Measurements from ENCODE around the gene TMEM258. TPM values are rescaled to one million over a fixed set of nuclear protein-coding genes. Genes with fewer than 3 reads are reported as not detected.
A peak's percentile ranks its signal among the peaks of the same experiment; 100 is the strongest.

Gene TMEM258
- 98.7 TPM for total RNA-seq

GRCh38 chr11:61792310-61793082 is at the start of gene TMEM258, which contains the start of gene FEN1:
TSS of gene TMEM258 (minus strand) at chr11:61792599. CDS start at chr11:61792558, 41 bp downstream.
TSS of gene FEN1 (plus strand) at chr11:61792911. CDS start at chr11:61795362, 2,451 bp downstream.
- DNase-seq (ENCODE audit: low spot score) = peak; percentile 91

DNA sequence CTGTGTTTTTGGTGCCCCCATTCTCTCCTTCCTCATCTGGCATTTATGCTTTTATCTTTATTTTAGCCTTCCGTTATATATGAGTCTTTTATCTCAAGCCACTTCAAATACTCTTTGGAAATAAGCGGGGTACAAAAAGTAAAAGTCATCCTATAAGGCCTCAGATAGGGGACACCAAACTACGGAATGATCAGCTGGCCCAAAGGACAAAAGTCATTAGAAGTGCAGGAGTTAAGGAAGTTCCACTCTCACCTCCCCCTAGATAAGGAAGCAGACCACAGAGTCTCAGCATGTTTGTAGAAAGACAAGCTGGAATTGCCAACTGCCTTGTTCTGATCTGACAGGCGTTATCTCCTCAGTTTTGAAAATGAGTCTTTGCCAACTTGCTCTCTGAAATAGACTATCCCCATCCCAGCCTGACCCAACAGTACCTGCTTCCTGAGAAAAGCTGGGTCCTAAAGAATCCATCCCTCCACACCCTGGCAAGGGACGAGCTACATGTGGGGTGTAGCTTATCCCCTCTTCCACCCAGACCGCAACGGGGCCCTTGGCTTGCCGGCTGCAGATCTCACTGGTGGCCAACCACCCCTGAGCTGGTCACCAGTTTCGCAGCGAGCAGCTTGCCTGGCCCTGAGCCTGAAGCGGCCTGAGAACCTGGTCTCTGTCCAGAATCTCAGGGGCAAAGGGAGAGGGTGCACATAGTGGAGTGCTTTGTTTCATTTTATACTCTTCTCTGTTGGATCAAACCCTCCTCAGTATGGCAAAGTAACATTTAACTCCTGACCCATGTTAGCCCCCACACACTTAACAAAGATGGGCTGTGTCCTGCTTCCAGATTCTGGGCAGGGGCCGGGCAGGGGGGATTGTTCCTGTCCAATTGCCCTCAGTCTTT is 49.5 kb upstream of the TMEM258 start:
- no peak for DNase-seq (ENCODE audit: low spot score)

DNA sequence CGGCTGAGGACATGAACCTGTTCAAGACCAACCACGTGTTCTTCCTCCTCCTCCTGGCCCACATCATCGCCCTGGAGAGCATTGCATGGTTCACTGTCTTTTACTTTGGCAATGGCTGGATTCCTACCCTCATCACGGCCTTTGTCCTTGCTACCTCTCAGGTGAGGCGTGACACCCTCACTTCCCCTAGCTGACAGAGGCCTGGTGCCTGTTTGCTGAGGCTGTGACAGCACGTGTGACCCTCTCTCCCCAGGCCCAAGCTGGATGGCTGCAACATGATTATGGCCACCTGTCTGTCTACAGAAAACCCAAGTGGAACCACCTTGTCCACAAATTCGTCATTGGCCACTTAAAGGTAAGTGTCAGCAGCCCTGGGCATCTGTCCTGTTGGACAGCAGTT is 48.0 kb upstream of the TMEM258 start:
- no peak for DNase-seq (ENCODE audit: low spot score)

GRCh38 chr11:61839742-61840141 is 47.3 kb upstream of the TMEM258 start:
- no peak for DNase-seq (ENCODE audit: low spot score)

DNA sequence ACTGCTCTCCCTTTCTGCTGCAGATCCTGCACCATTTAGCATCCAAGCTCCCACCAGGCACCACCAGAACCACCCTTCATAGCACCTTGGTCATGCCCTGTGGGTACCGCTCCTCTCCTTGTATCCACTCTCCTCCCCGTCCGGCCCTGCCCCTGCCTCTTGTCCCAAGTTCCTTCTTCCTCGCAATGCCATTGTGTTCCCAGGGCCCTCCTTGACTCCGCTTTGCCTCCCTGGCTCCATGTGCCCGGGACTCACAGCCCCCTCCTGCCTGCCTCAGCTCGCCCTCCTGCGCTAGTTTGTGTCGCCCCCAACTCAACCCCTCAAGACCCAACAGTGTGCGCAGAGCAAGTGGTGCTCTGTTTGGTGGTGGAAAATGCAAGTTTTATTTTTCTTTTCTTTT is 46.5 kb upstream of the TMEM258 start:
- DNase-seq (ENCODE audit: low spot score) = no peak

- no peak for DNase-seq (ENCODE audit: low spot score)
Observed at GRCh38 chr11:61838501-61838900, 46.1 kb upstream of the TMEM258 start.

DNA sequence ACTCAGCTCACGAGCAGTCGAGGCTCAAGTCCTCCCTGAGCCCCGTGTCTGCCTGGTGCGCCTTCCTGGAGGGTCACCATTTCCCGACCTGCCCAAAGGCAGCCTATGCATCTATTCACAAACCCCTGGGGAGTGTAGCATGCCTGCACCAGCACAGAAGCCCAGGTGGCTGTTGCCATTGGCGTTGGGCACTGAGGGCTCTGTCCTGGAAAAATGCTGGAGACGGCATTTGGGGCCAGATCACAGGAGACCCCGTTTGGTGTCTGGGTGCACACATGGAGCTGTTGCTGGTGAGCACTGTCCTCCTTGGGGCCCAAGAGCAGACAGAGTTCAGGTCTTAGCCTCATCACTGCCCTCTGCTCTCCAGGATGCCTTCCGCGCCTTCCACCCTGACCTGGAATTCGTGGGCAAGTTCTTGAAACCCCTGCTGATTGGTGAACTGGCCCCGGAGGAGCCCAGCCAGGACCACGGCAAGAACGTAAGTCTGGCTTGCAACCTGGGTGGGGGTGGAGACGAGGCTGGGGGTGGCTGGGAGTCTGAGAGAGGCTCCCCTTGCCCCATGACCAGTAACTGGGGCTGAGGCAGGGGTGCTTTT is 45.1 kb upstream of the TMEM258 start:
- DNase-seq (ENCODE audit: low spot score) = no peak

DNA sequence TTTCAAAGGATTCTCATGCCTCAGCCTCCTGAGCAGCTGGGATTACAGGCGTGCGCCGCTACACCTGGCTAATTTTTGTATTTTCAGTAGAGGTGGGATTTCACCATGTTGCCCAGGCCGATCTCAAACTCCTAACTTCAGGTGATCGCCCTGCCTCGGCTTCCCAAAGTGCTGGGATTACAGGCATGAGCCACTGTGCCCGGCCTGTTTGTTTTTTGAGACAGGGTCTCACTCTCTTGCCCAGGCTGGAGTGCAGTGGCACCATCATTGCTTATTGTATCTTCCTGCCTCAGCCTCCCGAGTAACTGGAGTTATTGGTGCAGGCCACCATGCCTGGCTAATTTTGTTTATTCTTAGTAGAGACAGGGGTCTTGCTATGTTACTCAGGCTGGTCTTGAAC is 43.8 kb upstream of the TMEM258 start:
- DNase-seq (ENCODE audit: low spot score) = no peak

GRCh38 chr11:61834278-61835048 is 42.1 kb upstream of the TMEM258 start:
- peak; percentile 67 for DNase-seq (ENCODE audit: low spot score)

DNA sequence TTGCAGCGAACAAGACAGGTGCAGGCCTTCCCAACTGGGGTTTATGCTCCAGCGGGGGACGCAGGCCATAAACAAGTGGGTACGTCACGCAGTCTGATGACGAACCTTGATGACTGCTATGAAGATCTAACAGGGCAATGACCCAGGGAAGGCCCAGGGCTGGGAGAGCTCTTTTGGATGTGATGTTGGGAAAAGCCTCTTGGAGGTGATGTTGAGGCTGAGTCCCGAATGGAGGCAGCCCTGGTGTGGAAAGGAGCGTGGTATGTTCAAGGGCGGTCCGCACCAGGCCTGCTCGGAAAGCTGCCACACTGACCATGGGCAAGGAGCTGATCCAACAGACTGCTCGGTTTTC is 41.5 kb upstream of the TMEM258 start:
- DNase-seq (ENCODE audit: low spot score) = no peak

GRCh38 chr11:61833471-61833870 is 41.1 kb upstream of the TMEM258 start:
- DNase-seq (ENCODE audit: low spot score) = no peak

DNA sequence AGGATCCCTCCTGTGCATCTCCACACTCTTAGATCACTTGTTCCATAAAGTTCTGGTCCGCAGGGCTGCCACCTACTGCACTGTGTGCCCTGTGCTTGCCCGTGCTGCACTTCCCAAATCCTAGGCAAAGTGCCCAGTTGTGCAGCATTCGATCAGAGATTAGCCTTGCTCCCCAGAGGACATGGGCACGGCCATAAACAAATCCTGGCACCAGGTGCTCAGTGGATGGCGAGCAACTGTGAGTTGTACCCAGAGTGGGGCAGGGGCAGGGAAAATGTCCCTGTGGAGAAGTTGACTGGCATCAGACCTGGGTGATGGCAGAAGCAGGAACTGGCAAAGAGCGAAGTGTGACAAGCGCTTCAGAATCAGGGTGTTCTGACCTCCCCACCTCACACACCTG is 40.4 kb upstream of the TMEM258 start:
- no peak for DNase-seq (ENCODE audit: low spot score)

- no peak for DNase-seq (ENCODE audit: low spot score)
Observed at GRCh38 chr11:61832207-61832606, 39.8 kb upstream of the TMEM258 start.

DNA sequence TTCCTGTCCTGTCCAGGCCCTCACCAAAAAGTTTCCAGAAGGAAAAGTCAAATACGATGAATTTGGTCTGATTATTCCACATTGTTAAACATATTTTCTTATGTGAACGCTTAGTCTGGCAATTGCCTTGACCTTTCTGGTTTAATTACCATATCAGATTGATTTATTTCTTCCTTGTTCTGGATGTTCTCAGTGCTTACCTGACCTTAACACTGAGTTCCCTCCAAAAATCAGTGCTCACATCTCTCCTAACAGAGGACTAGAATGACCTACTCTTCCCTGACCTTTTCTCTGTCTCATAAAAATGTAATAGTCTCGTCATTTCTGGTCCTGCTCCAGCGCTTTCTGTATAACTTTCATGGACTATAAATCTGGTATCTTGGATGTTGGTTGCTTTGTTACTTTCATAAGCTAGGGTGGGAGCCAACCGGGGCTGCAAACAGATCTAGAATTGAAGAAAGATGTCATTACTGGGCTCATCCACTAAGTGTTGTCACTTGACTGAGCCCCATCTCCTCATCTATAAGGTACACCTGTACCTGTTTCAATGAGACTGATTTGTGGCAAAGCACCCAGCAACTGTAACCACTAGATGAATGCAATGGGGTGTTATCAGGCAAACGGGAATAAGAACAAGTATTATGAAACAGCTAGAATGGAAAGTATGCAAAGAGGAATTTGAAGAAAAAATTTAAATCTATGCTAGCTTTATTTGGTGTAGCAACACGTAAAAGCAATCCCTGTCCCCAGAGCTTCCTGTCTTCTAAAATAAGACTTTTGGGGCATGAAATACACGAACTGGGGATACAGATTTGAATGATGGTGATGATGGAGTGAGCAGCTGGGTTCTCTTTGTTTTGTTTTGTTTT is 38.1 kb upstream of the TMEM258 start:
- DNase-seq (ENCODE audit: low spot score) = peak; percentile 63

GRCh38 chr11:61829806-61830205 is 37.4 kb upstream of the TMEM258 start:
- DNase-seq (ENCODE audit: low spot score) = no peak

GRCh38 chr11:61828629-61829407 is 36.4 kb upstream of the TMEM258 start:
- no peak for DNase-seq (ENCODE audit: low spot score)

DNA sequence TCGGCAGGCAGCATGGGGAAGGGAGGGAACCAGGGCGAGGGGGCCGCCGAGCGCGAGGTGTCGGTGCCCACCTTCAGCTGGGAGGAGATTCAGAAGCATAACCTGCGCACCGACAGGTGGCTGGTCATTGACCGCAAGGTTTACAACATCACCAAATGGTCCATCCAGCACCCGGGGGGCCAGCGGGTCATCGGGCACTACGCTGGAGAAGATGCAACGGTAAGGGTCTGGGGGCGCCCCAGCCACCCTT is 35.9 kb upstream of the TMEM258 start:
- DNase-seq (ENCODE audit: low spot score) = no peak

- DNase-seq (ENCODE audit: low spot score) = peak; percentile 95
Observed at GRCh38 chr11:61827571-61828378, 35.4 kb upstream of the TMEM258 start, which contains the start of gene FADS2. TSS of gene FADS2 (plus strand) at chr11:61828300. CDS start at chr11:61828391, 91 bp downstream.

DNA sequence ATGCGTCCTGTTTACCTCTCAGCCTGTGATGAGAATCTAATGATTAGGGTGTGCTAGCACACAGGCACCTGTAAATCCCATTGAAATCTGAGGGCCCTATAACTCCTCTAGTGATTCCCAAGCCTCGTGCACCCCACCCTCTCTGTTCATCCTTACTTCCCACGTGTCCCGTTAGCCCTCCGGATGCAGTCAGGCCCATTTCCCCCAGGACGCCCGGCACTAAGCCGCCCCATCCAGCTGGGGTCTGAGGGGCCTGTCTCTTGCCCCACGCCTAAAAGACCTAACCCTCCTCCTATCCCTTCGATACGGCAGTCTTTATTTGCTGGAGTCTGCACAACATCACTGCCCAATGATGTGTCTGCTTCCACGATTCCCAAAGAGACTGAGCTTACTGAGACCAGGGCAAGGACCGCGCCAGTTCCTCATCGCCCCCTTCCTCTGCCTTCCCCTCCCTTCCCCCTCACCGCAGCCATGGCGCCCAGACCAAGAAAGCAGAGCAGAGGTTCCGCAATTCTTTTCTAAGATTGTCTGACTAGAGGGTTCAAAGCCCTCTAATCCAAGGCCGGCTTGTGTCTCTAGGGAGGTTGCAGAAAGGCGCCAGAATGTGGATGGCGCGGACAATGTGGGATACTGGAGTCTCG is 34.7 kb upstream of the TMEM258 start:
- DNase-seq (ENCODE audit: low spot score) = peak; percentile 55

Data from ureter (tissue), 1 donor.